HL-60 (cell line): ENCODE data around the gene PRCD.

Source experiments
- DNase-seq, 2 experiments: peaks; one replicate each; pipeline ENCODE4 v3.0.0-alpha.2; 2010 to 2020; ENCODE audit warnings: low read depth in 1 of 2, low spot score in 1 of 2
- H3K27ac ChIP-seq: fragments of 250-450 bp; sonication (Bioruptor Pico); replicated peaks from 2 replicates; pipeline ENCODE4 v1.5.1; 2020; ENCODE audit warnings: mild to moderate bottlenecking, moderate library complexity
- H3K27me3 ChIP-seq: fragments of 250-450 bp; sonication (Bioruptor Pico); 2 replicates; pipeline ENCODE4 v1.5.1; 2021; ENCODE audit warnings: mild to moderate bottlenecking, moderate library complexity; ENCODE audit not compliant: insufficient read depth, poor library complexity, severe bottlenecking
- H3K4me3 ChIP-seq: replicated peaks from 2 replicates; pipeline ENCODE4 v1.5.1; 2011; ENCODE audit warnings: mild to moderate bottlenecking, control low read depth, low read length; ENCODE audit not compliant: insufficient read depth
- CTCF ChIP-seq: IDR thresholded peaks from one replicate; pipeline ENCODE4 v1.5.1; 2011; ENCODE audit warnings: low read length, control low read depth, inconsistent platforms; ENCODE audit not compliant: insufficient read depth
- GABPA ChIP-seq: IDR thresholded peaks from 2 replicates; pipeline ENCODE4 v1.6.1; 2012; ENCODE audit warnings: low read depth
- POLR2AphosphoS5 ChIP-seq: IDR thresholded peaks from 2 replicates; pipeline ENCODE4 v1.6.1; 2012; ENCODE audit warnings: low read depth
- REST ChIP-seq: IDR thresholded peaks from 2 replicates; pipeline ENCODE4 v1.6.1; 2012; ENCODE audit warnings: low read depth; ENCODE audit not compliant: insufficient replicate concordance
- SPI1 ChIP-seq: IDR thresholded peaks from 2 replicates; pipeline ENCODE4 v1.6.1; 2012; ENCODE audit warnings: low read depth, mild to moderate bottlenecking, borderline replicate concordance

PRCD gene

GRCh38 chr17:76572201-76572910 lies 32.5 kb downstream of the PRCD start:
- no peak for DNase-seq

GRCh38 chr17:76573096-76573495 lies 33.3 kb downstream of the PRCD start:
- Histone ChIP-seq H3K27me3 (no peaks in the 10 kb centered on the region), H3K4me3 (no peak overlapping the region), H3K27ac (no peak overlapping the region)
- TF ChIP-seq CTCF (no peak), POLR2AphosphoS5 (no peak)
- no peak for DNase-seq

More at GRCh38 chr17:76572201-76572910, 32.5 kb downstream of the PRCD start:
- Histone ChIP-seq H3K27me3 (no peaks in the 10 kb centered on the region), H3K27ac (no peak overlapping the region), H3K4me3 (no peak overlapping the region)
- TF ChIP-seq CTCF, result no peak
- TF ChIP-seq SPI1, result no peak
- TF ChIP-seq GABPA, result no peak
- no peak for TF ChIP-seq REST
- TF ChIP-seq POLR2AphosphoS5, result no peak

- no peak overlapping the region for H3K27ac ChIP-seq
- H3K27me3 ChIP-seq, result no peaks in the 10 kb centered on the region
- no peak overlapping the region for H3K4me3 ChIP-seq
- TF ChIP-seq SPI1 (no peak), REST (no peak), POLR2AphosphoS5 (no peak), GABPA (no peak), CTCF (no peak)
- DNase-seq, result no peak
Measured at GRCh38 chr17:76574166-76574565, 34.3 kb downstream of the PRCD start.

GRCh38 chr17:76575570-76575969 lies 35.7 kb downstream of the PRCD start:
- no peak for DNase-seq
- no peaks in the 10 kb centered on the region for H3K27me3 ChIP-seq

More at GRCh38 chr17:76575570-76575969, 35.7 kb downstream of the PRCD start:
- Histone ChIP-seq H3K27ac (no peak overlapping the region), H3K4me3 (no peak overlapping the region)
- no peak for TF ChIP-seq POLR2AphosphoS5
